ENCODE measurements around the gene EDDM3A.

DNA sequence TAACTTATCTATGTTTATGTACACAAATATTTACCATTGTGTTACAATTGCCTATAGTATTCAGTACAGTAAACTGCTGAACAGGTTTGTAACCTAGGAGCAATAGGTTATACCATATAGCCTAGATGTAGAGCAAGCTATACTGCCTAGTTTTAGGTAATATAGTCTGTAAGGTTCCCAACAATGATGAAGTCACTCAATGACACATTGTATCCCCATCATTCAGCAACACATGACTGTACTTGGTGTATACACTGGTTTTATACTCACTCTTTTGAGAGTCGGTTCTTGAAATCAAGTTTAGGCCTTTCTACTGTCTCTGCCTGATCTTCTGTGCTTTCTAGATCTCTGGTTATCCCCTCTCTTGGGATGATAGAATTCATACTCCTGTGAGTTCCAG is 51.5 kb downstream of the EDDM3A start:
- TF ChIP-seq POLR2AphosphoS5 (IDR thresholded peaks at IDR 0.05; ENCODE audit: low read depth, low read length), result no peak
- no peak for TF ChIP-seq POLR2A (IDR thresholded peaks at IDR 0.05; ENCODE audit: low read depth, low read length)
- no peak for TF ChIP-seq SPI1 (IDR thresholded peaks at IDR 0.05; ENCODE audit: low read depth, low read length)
- TF ChIP-seq POU2F2 (IDR thresholded peaks at IDR 0.05; ENCODE audit: low read depth, low read length), result no peak
- TF ChIP-seq TAF1 (IDR thresholded peaks at IDR 0.05; ENCODE audit: low read depth, low read length), result no peak

All from GM12891 (cell line).